HG03460 (cell line): ENCODE results near the gene ZBTB33.

Experiments used
- ATAC-seq: cut with Tn5 transposase; IDR thresholded peaks from one replicate; pipeline ENCODE4 v1.9.1; 2021; ENCODE audit not compliant: unreplicated experiment

ZBTB33 gene

GRCh38 chrX:120304256-120304655 lies 53.6 kb downstream of the ZBTB33 start:
- no peak for ATAC-seq

- ATAC-seq = no peak
Observed at GRCh38 chrX:120305531-120306141, 55.0 kb downstream of the ZBTB33 start.

- ATAC-seq = no peak
Observed at GRCh38 chrX:120306630-120307029, 56.0 kb downstream of the ZBTB33 start.
